ENCODE results near the gene SNTG2. TPM values are rescaled to one million over a fixed set of nuclear protein-coding genes. Genes with fewer than 3 reads are reported as not detected.
"Not testable (repeated sequence)": the region's sequence is repeated elsewhere in the genome, so short reads cannot be mapped to it uniquely, and the experiment has no call there.

SNTG2 gene
- total RNA-seq, 5 donors from 2014 or later (not counting 1 experiment from before 2014, with no cell fraction given) = 0.86 to 4.8 (median 2.7) TPM

GRCh38 chr2:1104364-1104763 is 153.7 kb downstream of the SNTG2 start:
- ChIA-PET POLR2A (no interaction called here), CTCF (no interaction called here)
- no peaks in the 10 kb centered on the region for H3K36me3 Mint-ChIP-seq
- H3K36me3 ChIP-seq (ENCODE audit: control insufficient read depth in 2 of 2, extremely low read depth in 1 of 2, insufficient read depth in 1 of 2, low read length in 1 of 2) = no peaks in the 10 kb centered on the region
- H3K9me3 Mint-ChIP-seq = no peaks in the 10 kb centered on the region
- H3K27ac Mint-ChIP-seq = no peak overlapping the region
- no peak overlapping the region for H3K4me3 ChIP-seq (ENCODE audit: control insufficient read depth in 1 of 2, extremely low read depth in 1 of 2, low read length in 1 of 2)
- no peaks in the 10 kb centered on the region for H3K27me3 Mint-ChIP-seq
- DNase-seq (no peak), ATAC-seq (replicated peaks in 1 of 4) (no peak)
- peaks cover 3 to 7% (median 3%) of the 10 kb centered on the region in 3 donors for H3K4me1 Mint-ChIP-seq
- no peaks in the 10 kb centered on the region for H3K4me1 ChIP-seq (ENCODE audit: control insufficient read depth in 1 of 2, extremely low read depth in 1 of 2, insufficient read depth in 2 of 2, low read length in 2 of 2)
- no peaks in the 10 kb centered on the region for H3K27me3 ChIP-seq (replicated peaks in 1 of 2; ENCODE audit: control insufficient read depth in 2 of 2, extremely low read depth in 1 of 2, insufficient read depth in 2 of 2, low read length in 1 of 2)
- H3K9me3 ChIP-seq = no peaks in the 10 kb centered on the region
- no peak overlapping the region for H3K4me3 Mint-ChIP-seq
- no peak overlapping the region for H3K27ac ChIP-seq (ENCODE audit: low read length)
- 83% methylated on average over 6 of the region's 8 CpGs for WGBS (ENCODE audit: insufficient coverage)

- H3K4me3 ChIP-seq (ENCODE audit: control insufficient read depth in 1 of 2, extremely low read depth in 1 of 2, low read length in 1 of 2); H3K27me3 ChIP-seq (replicated peaks in 1 of 2; ENCODE audit: control insufficient read depth in 2 of 2, extremely low read depth in 1 of 2, insufficient read depth in 2 of 2, low read length in 1 of 2); H3K9me3 ChIP-seq; POLR2A ChIA-PET; H3K27ac Mint-ChIP-seq; ATAC-seq (replicated peaks in 1 of 4); H3K36me3 ChIP-seq (ENCODE audit: control insufficient read depth in 2 of 2, extremely low read depth in 1 of 2, insufficient read depth in 1 of 2, low read length in 1 of 2); H3K36me3 Mint-ChIP-seq; H3K27ac ChIP-seq (ENCODE audit: low read length); DNase-seq; H3K9me3 Mint-ChIP-seq; H3K4me1 ChIP-seq (ENCODE audit: control insufficient read depth in 1 of 2, extremely low read depth in 1 of 2, insufficient read depth in 2 of 2, low read length in 2 of 2); H3K4me3 Mint-ChIP-seq; CTCF ChIA-PET; H3K27me3 Mint-ChIP-seq; H3K4me1 Mint-ChIP-seq: not testable (repeated sequence)
- 84% methylated on average over 3 of the region's 14 CpGs for WGBS (ENCODE audit: insufficient coverage)
These were observed 155.7 kb downstream of the SNTG2 start for GRCh38 chr2:1106344-1106743.

GRCh38 chr2:1115843-1116539 is 165.3 kb downstream of the SNTG2 start:
- Mint-ChIP-seq H3K27me3 (peaks cover 5 to 8% of the 10 kb centered on the region in 2 donors), H3K4me1 (no peaks in the 10 kb centered on the region), H3K36me3 (no peaks in the 10 kb centered on the region), H3K4me3 (no peak overlapping the region), H3K27ac (no peak overlapping the region), H3K9me3 (peaks cover 9 to 33% (median 15%) of the 10 kb centered on the region in 3 donors)
- Histone ChIP-seq H3K36me3 (ENCODE audit: control insufficient read depth in 2 of 2, extremely low read depth in 1 of 2, insufficient read depth in 1 of 2, low read length in 1 of 2) (peaks cover 0 to 2% of the 10 kb centered on the region in 2 donors), H3K27ac (ENCODE audit: low read length) (no peak overlapping the region), H3K27me3 (replicated peaks in 1 of 2; ENCODE audit: control insufficient read depth in 2 of 2, extremely low read depth in 1 of 2, insufficient read depth in 2 of 2, low read length in 1 of 2) (peaks cover 0 to 16% of the 10 kb centered on the region in 2 experiments), H3K9me3 (peaks cover 7% of the 10 kb centered on the region), H3K4me3 (ENCODE audit: control insufficient read depth in 1 of 2, extremely low read depth in 1 of 2, low read length in 1 of 2) (no peak overlapping the region), H3K4me1 (ENCODE audit: control insufficient read depth in 1 of 2, extremely low read depth in 1 of 2, insufficient read depth in 2 of 2, low read length in 2 of 2) (peaks cover 0 to 5% of the 10 kb centered on the region in 2 experiments)
- ChIA-PET CTCF (no interaction called here), POLR2A (no interaction called here)
- DNase-seq (no peak), ATAC-seq (replicated peaks in 1 of 4) (no peak)
- WGBS (ENCODE audit: insufficient coverage) = 57% methylated on average over 7 of the region's 12 CpGs

- H3K36me3 Mint-ChIP-seq = no peaks in the 10 kb centered on the region
- H3K27ac ChIP-seq (ENCODE audit: low read length) = no peak overlapping the region
- peaks cover 3 to 21% (median 4%) of the 10 kb centered on the region in 3 donors for H3K9me3 Mint-ChIP-seq
- no peak overlapping the region for H3K27ac Mint-ChIP-seq
- peaks cover 0 to 5% of the 10 kb centered on the region in 2 experiments for H3K4me1 ChIP-seq (ENCODE audit: control insufficient read depth in 1 of 2, extremely low read depth in 1 of 2, insufficient read depth in 2 of 2, low read length in 2 of 2)
- CTCF ChIA-PET = no interaction called here
- no peak overlapping the region for H3K4me3 ChIP-seq (ENCODE audit: control insufficient read depth in 1 of 2, extremely low read depth in 1 of 2, low read length in 1 of 2)
- no peak for ATAC-seq (replicated peaks in 1 of 4)
- no peaks in the 10 kb centered on the region for H3K9me3 ChIP-seq
- POLR2A ChIA-PET = no interaction called here
- peaks cover 5 to 8% of the 10 kb centered on the region in 2 donors for H3K27me3 Mint-ChIP-seq
- H3K4me3 Mint-ChIP-seq = no peak overlapping the region
- DNase-seq = no peak
- H3K36me3 ChIP-seq (ENCODE audit: control insufficient read depth in 2 of 2, extremely low read depth in 1 of 2, insufficient read depth in 1 of 2, low read length in 1 of 2) = peaks cover 0 to 2% of the 10 kb centered on the region in 2 donors
- H3K4me1 Mint-ChIP-seq = no peaks in the 10 kb centered on the region
- peaks cover 0 to 16% of the 10 kb centered on the region in 2 experiments for H3K27me3 ChIP-seq (replicated peaks in 1 of 2; ENCODE audit: control insufficient read depth in 2 of 2, extremely low read depth in 1 of 2, insufficient read depth in 2 of 2, low read length in 1 of 2)
- WGBS (ENCODE audit: insufficient coverage) = 93% methylated on average over 5 of the region's 5 CpGs
These were observed 166.9 kb downstream of the SNTG2 start for GRCh38 chr2:1117569-1117968.

GRCh38 chr2:1125217-1125616 is 174.6 kb downstream of the SNTG2 start:
- no peaks in the 10 kb centered on the region for H3K36me3 ChIP-seq (ENCODE audit: control insufficient read depth in 2 of 2, extremely low read depth in 1 of 2, insufficient read depth in 1 of 2, low read length in 1 of 2)
- Mint-ChIP-seq H3K27me3 (no peaks in the 10 kb centered on the region), H3K36me3 (no peaks in the 10 kb centered on the region), H3K4me3 (no peak overlapping the region), H3K9me3 (no peaks in the 10 kb centered on the region), H3K27ac (no peak overlapping the region), H3K4me1 (no peaks in the 10 kb centered on the region)
- H3K4me1 ChIP-seq (ENCODE audit: control insufficient read depth in 1 of 2, extremely low read depth in 1 of 2, insufficient read depth in 2 of 2, low read length in 2 of 2) = no peaks in the 10 kb centered on the region
- CTCF ChIA-PET = no interaction called here
- H3K4me3 ChIP-seq (ENCODE audit: control insufficient read depth in 1 of 2, extremely low read depth in 1 of 2, low read length in 1 of 2) = no peak overlapping the region
- no peaks in the 10 kb centered on the region for H3K27me3 ChIP-seq (replicated peaks in 1 of 2; ENCODE audit: control insufficient read depth in 2 of 2, extremely low read depth in 1 of 2, insufficient read depth in 2 of 2, low read length in 1 of 2)
- no peaks in the 10 kb centered on the region for H3K9me3 ChIP-seq
- no CpG with 5 or more reads among the region's 1 CpG for WGBS (ENCODE audit: insufficient coverage)
- ATAC-seq (replicated peaks in 1 of 4) (no peak), DNase-seq (no peak)
- POLR2A ChIA-PET = no interaction called here
- no peak overlapping the region for H3K27ac ChIP-seq (ENCODE audit: low read length)

- no peak overlapping the region for H3K4me3 ChIP-seq (ENCODE audit: control insufficient read depth in 1 of 2, extremely low read depth in 1 of 2, low read length in 1 of 2)
- Mint-ChIP-seq H3K9me3 (no peaks in the 10 kb centered on the region), H3K27me3 (no peaks in the 10 kb centered on the region), H3K4me3 (no peak overlapping the region), H3K4me1 (no peaks in the 10 kb centered on the region), H3K36me3 (no peaks in the 10 kb centered on the region), H3K27ac (no peak overlapping the region)
- ChIA-PET POLR2A (no interaction called here), CTCF (interaction anchor here (0.5 to 0.6 kb wide), 2 partner anchors 139 to 303 kb away, joined by 3 read pairs; no protein-coding TSS in a partner anchor)
- no peak for DNase-seq
- H3K27ac ChIP-seq (ENCODE audit: low read length) = no peak overlapping the region
- no peak for ATAC-seq (replicated peaks in 1 of 4)
- 40% methylated on average over 1 of the region's 3 CpGs for WGBS (ENCODE audit: insufficient coverage)
- no peaks in the 10 kb centered on the region for H3K36me3 ChIP-seq (ENCODE audit: control insufficient read depth in 2 of 2, extremely low read depth in 1 of 2, insufficient read depth in 1 of 2, low read length in 1 of 2)
- H3K27me3 ChIP-seq (replicated peaks in 1 of 2; ENCODE audit: control insufficient read depth in 2 of 2, extremely low read depth in 1 of 2, insufficient read depth in 2 of 2, low read length in 1 of 2) = no peaks in the 10 kb centered on the region
- no peaks in the 10 kb centered on the region for H3K9me3 ChIP-seq
- H3K4me1 ChIP-seq (ENCODE audit: control insufficient read depth in 1 of 2, extremely low read depth in 1 of 2, insufficient read depth in 2 of 2, low read length in 2 of 2) = no peaks in the 10 kb centered on the region
These were observed 175.2 kb downstream of the SNTG2 start for GRCh38 chr2:1125633-1126370.

All from T-cell (primary cell).